T follicular helper cell (primary cell): ENCODE measurements around the gene TBL3.

ENCODE experiments used
- DNase-seq: peaks from one replicate; pipeline ENCODE4 v3.0.0-alpha.2; 2020; ENCODE audit warnings: low read depth

The TBL3 gene

GRCh38 chr16:1964506-1965395 is 7.1 kb upstream of the TBL3 start, which contains the start of gene RPS2:
RPS2 (minus strand) TSS chr16:1964826; CDS start chr16:1964625, 201 bp downstream.
- DNase-seq, result peak; percentile 99

- no peak for DNase-seq
These were observed 6.4 kb upstream of the TBL3 start for GRCh38 chr16:1965396-1966001.

- DNase-seq, result no peak
These were observed 5.4 kb upstream of the TBL3 start, which contains the start of gene RNF151 for GRCh38 chr16:1966460-1966859. RNF151 (plus strand) TSS chr16:1966856; CDS start chr16:1966882, 26 bp downstream.

- no peak for DNase-seq
These were observed 3.5 kb upstream of the TBL3 start for GRCh38 chr16:1968146-1968953.

- DNase-seq, result no peak
These were observed 631 bp downstream of the TBL3 start for GRCh38 chr16:1972490-1972877.

- DNase-seq, result no peak
These were observed 1.8 kb downstream of the TBL3 start for GRCh38 chr16:1973461-1974156.

GRCh38 chr16:1974157-1975070 is 2.6 kb downstream of the TBL3 start:
- DNase-seq, result no peak

- DNase-seq, result no peak
These were observed 3.8 kb downstream of the TBL3 start for GRCh38 chr16:1975432-1976215.

GRCh38 chr16:1976216-1976520 is 4.3 kb downstream of the TBL3 start:
- no peak for DNase-seq

- no peak for DNase-seq
These were observed 5.4 kb downstream of the TBL3 start for GRCh38 chr16:1976951-1977874.

GRCh38 chr16:1977875-1978268 is 6.0 kb downstream of the TBL3 start:
- no peak for DNase-seq

GRCh38 chr16:1978476-1979120 is 6.7 kb downstream of the TBL3 start:
- no peak for DNase-seq

GRCh38 chr16:1979271-1980029 is 7.6 kb downstream of the TBL3 start:
- DNase-seq, result no peak

- DNase-seq, result no peak
These were observed 8.3 kb downstream of the TBL3 start for GRCh38 chr16:1980030-1980769.

GRCh38 chr16:1980770-1981087 is 8.9 kb downstream of the TBL3 start:
- DNase-seq, result no peak

- DNase-seq, result no peak
These were observed 9.6 kb downstream of the TBL3 start, which contains the start of gene NOXO1 for GRCh38 chr16:1981398-1981836. NOXO1 (minus strand) TSS chr16:1981469; CDS start chr16:1981179, 290 bp downstream.

- no peak for DNase-seq
These were observed 10.2 kb downstream of the TBL3 start for GRCh38 chr16:1982013-1982433.
